ENCODE data around the gene GAB3.

GRCh38 chrX:154761977-154762536 lies 11.2 kb upstream of the GAB3 start:
- no peak for TF ChIP-seq CTCF (IDR thresholded peaks at IDR 0.05)
- no peak for TF ChIP-seq POLR2A (IDR thresholded peaks at IDR 0.05; ENCODE audit: low read depth)
- no peak for TF ChIP-seq EP300 (IDR thresholded peaks at IDR 0.05)
